Embryonic facial prominence (tissue), 1 donor: ENCODE measurements around the gene COX17.

Experiments used
- DNase-seq: peaks from one replicate; pipeline ENCODE4 v3.0.0-alpha.2; 2016; ENCODE audit errors: extremely low spot score

Gene COX17

GRCh38 chr3:119645813-119646212 lies 31.4 kb downstream of the COX17 start:
- no peak for DNase-seq

GRCh38 chr3:119644481-119644880 lies 32.7 kb downstream of the COX17 start:
- DNase-seq = no peak

GRCh38 chr3:119643528-119643927 lies 33.7 kb downstream of the COX17 start:
- DNase-seq = no peak

GRCh38 chr3:119642746-119643473 lies 34.3 kb downstream of the COX17 start:
- no peak for DNase-seq

- no peak for DNase-seq
Measured at GRCh38 chr3:119641416-119641815, 35.8 kb downstream of the COX17 start.

DNA sequence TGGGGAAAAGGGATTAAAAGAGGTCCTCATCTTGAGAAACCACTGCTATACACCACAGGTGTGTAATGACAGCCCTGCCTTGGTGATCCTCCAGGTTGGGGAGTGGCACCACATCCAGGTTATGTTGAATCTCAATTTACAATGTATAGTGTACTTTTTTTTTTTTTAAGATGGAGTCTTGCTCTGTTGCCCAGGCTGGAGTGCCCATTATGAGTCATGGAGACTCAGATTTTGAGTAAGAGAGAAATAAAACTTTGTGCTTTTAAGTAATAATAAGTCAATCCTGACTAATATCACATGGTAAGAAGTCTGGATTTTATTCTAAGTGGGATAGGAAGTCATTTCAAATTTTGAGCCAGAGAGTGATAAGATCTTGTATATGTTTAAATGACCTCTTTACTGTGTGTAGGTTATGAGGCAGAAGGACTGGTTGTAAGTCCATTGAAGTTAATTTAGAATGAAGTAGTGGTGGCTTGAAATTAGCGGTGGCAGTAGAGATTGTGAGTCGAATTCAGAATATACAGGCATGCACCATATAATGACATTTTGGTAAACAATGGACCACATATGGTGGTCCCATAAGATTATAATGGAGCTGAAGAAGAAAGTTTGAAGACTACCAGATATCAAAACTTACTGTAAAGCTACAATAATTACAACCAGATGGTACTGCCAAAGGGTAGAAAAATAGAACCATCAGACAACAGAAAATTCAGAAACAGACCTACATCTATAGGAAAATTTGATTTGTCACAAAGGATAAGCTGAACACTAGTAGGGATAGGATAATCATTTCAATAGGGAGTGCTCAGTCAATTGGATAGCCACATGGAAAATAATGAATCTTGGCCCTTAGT lies 37.5 kb downstream of the COX17 start:
- no peak for DNase-seq

GRCh38 chr3:119637679-119638477 lies 39.3 kb downstream of the COX17 start:
- no peak for DNase-seq

- no peak for DNase-seq
Measured at GRCh38 chr3:119636891-119637611, 40.2 kb downstream of the COX17 start.

- no peak for DNase-seq
Measured at GRCh38 chr3:119636249-119636648, 41.0 kb downstream of the COX17 start.

- DNase-seq = no peak
Measured at GRCh38 chr3:119635719-119636118, 41.5 kb downstream of the COX17 start.

DNA sequence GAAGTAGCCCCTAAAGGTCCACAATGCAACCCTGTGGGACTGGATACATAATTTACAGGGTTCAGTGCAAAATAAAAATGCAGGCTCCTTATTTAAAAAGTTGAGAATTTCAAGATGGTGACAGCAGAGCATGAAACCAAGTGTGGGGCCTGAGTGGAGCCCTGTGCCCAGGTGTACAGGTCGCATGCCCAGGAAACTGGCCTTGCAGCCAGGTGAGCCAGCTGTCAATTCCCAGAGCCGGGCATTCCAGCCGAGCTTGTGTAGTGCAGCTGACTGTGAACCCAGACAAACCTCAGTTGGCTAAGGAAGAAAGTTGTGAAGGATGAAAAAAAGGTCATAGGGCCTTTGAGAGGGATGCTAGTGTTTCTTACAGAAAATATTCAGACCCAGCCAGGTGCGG lies 44.4 kb downstream of the COX17 start:
- no peak for DNase-seq

DNA sequence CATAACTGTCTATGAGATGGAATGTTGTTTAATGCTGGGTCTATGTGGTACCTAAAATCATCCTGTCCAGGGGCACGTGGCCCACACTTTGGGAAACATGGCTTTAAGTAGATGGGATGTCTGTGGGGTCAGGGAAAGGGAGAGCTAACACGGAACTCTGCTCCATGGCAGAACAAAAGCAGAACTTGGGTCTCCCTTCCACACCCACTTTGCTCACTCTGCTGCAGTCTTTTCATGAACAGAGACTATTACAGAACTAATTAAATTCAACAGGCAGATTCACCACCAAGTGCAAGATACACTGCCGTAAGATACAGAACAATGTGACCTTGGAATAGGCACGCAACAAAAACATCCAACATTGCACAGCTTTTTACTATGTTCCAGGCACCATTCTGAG lies 45.0 kb downstream of the COX17 start:
- DNase-seq = no peak

DNA sequence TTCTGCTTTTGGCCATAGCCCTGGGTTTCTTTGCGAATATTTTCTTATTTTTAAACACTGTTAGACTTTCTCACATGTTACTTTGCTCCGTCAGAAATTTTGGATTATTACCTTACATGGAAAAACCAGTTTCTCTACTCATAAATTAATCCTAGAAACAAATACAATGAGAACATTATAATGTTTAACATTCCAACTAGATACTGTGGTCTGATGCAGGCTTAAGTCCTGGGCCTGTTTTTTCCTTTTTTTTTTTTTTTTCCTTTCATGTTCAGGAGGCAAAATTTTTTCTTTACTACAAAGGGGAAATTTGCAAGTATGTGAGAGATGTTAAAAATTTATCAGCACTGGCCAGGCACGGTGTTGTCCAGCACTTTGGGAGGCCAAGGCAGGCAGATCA lies 45.7 kb downstream of the COX17 start:
- no peak for DNase-seq

DNA sequence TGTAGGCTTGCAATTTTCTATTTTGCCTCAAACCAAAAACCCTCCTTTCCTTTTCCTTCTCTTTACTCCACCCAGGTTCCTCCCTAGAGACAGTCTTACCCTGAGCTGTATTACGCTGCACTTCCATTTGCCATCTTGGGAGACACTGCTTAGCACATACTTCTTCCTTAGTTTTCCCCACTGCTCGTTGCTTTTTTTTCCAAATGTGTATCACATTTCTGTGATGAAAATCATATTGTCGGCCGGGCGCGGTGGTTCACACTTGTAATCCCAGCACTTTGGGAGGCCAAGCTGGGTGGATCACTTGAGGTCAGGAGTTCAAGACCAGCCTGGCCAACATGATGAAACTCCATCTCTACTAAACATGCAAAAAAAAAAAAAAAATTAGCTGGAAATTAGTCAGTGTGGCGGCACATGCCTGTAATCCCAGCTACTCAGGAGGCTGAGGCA lies 46.3 kb downstream of the COX17 start:
- no peak for DNase-seq

DNA sequence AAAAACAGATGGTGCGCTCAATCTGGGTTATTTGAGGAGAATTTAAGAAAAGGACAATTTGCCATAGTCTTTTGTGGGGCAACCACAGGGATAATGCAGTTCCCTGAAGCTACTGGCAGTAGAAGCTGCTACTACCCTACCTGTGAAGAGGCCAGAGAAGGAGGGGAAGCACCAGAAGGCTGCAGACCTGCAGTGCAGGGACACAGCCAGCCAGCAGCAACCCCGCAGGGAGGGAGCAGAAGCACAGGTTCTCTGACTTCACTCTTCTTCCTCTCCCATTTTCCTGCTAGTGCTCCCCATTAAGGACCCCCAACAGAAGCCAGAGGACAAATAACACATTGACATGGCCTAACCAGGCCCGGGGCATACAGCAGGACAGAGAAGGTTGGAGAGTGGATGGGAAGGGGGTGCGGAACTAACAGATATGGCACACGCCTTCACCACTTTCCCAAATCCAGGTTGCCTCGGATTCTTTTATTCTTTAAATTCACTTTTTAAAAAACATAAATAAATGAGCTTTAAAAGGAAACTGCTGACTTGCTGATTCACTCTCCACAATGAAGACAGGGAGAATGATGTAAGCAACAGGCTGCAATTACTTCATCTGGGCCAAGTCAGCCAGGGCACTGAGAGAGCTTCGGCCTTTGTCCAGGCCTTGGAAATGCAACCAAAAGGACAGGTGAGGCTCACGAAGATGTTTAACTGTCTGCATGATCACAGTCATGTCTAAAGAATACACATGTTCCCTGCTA lies 46.9 kb downstream of the COX17 start:
- DNase-seq = no peak

GRCh38 chr3:119628816-119629445 lies 48.3 kb downstream of the COX17 start:
- DNase-seq = no peak

- no peak for DNase-seq
Measured at GRCh38 chr3:119628390-119628789, 48.8 kb downstream of the COX17 start.

GRCh38 chr3:119627461-119627860 lies 49.7 kb downstream of the COX17 start:
- no peak for DNase-seq

DNA sequence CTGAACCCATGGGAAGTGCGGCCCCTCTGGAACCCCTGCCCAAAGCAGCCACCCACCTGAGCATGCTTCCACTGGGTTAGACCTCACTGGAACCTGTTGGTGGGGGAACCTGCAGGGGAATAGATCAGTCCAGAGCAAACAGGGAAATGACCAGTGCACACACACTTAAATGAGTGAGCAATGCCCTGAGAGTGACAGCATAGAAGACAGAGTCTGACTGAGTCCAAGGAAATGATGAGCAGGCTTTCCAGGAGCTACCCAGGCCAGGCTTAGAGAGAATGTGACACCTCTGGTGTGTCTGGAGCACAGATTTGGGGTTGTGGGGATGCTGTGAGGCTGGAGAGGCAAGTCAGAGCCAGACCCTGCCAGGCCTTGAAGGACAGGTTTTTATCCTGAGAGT lies 51.0 kb downstream of the COX17 start:
- DNase-seq = no peak

DNA sequence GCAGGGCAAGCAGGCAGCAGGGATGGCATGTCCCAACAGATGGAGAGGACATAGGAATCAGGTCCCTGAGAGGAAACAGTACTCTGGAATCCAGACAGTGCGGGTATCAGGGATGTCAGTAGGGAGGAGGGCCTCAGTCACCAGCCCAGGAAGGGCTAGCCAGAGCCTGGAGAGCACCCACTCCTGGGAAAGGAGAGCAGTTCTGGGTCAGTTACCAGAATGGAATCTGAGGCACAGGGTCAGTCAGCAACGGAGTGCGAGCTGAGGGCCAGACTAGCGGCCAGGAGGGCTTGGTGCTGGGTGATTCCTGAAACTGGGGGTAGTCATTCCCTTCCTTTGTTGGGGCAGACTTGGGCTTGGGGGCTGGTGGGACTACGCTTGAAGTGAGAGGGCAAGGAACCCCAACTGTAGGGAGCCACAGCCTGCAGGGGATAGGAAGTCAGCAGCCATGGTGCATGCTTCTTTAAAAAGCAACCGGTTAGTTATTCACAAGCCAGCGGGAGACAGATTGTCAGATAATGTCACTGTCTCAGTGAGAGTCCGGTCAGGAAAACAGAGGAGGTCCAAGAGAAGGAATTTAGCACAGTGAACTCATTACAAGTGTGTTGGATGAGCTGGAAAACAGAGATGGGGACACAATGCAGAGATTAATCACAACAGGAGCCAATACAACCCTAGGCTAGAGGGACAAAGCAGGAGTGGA lies 51.6 kb downstream of the COX17 start:
- DNase-seq = no peak
